ENCODE measurements around the gene AK1. TPM values are rescaled to one million over a fixed set of nuclear protein-coding genes. Genes with fewer than 3 reads are reported as not detected.

The AK1 gene
- total RNA-seq, 3 donors from 2014 or later = 66.7 to 157 (median 106) TPM

GRCh38 chr9:127867356-127868277, 9.9 kb downstream of the AK1 start:
- TF ChIP-seq, protein P1, sequence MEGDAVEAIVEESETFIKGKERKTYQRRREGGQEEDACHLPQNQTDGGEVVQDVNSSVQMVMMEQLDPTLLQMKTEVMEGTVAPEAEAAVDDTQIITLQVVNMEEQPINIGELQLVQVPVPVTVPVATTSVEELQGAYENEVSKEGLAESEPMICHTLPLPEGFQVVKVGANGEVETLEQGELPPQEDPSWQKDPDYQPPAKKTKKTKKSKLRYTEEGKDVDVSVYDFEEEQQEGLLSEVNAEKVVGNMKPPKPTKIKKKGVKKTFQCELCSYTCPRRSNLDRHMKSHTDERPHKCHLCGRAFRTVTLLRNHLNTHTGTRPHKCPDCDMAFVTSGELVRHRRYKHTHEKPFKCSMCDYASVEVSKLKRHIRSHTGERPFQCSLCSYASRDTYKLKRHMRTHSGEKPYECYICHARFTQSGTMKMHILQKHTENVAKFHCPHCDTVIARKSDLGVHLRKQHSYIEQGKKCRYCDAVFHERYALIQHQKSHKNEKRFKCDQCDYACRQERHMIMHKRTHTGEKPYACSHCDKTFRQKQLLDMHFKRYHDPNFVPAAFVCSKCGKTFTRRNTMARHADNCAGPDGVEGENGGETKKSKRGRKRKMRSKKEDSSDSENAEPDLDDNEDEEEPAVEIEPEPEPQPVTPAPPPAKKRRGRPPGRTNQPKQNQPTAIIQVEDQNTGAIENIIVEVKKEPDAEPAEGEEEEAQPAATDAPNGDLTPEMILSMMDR (IDR thresholded peaks at IDR 0.05) = no peak
- intact Hi-C loops (cut with DNase I, micrococcal nuclease) = no loop called here
- DNase-seq = no peak

DNA sequence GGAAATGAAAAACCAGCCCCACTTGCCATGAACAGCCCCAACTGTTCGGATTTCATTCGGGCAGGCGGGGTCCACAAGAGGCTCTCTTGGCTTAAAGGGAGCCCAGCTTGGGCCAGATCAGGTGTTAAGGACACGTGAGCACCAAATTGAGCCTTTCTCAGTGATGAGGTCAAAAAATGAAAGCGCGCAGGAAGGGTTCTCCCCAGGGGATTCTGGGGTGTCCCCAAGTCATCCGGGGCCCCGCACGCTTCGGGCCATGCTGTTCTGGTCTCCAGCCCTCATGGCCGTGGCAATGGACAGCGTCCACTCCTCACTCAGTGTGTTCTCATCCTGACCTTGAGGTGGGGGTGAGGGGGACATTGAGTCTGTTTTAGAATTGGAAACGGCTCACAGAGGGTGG, 10.9 kb downstream of the AK1 start:
- H3K4me1 ChIP-seq (ENCODE audit: low read depth) = peaks cover 4% of the 10 kb centered on the region
- TF ChIP-seq, protein P1 (IDR thresholded peaks at IDR 0.05) = no peak
- H3K4me3 ChIP-seq = no peak overlapping the region
- H3K9me3 ChIP-seq = no peaks in the 10 kb centered on the region
- ATAC-seq (no peak), DNase-seq (no peak)
- intact Hi-C loops (cut with DNase I, micrococcal nuclease) = no loop called here
- no peaks in the 10 kb centered on the region for H3K36me3 ChIP-seq (ENCODE audit: low read depth)

More at GRCh38 chr9:127867356-127868277, 9.9 kb downstream of the AK1 start:
- H3K4me3 ChIP-seq = no peak overlapping the region
- H3K36me3 ChIP-seq (ENCODE audit: low read depth) = no peaks in the 10 kb centered on the region
- no peak for ATAC-seq
- no peaks in the 10 kb centered on the region for H3K9me3 ChIP-seq
- peaks cover 4% of the 10 kb centered on the region for H3K4me1 ChIP-seq (ENCODE audit: low read depth)

DNA sequence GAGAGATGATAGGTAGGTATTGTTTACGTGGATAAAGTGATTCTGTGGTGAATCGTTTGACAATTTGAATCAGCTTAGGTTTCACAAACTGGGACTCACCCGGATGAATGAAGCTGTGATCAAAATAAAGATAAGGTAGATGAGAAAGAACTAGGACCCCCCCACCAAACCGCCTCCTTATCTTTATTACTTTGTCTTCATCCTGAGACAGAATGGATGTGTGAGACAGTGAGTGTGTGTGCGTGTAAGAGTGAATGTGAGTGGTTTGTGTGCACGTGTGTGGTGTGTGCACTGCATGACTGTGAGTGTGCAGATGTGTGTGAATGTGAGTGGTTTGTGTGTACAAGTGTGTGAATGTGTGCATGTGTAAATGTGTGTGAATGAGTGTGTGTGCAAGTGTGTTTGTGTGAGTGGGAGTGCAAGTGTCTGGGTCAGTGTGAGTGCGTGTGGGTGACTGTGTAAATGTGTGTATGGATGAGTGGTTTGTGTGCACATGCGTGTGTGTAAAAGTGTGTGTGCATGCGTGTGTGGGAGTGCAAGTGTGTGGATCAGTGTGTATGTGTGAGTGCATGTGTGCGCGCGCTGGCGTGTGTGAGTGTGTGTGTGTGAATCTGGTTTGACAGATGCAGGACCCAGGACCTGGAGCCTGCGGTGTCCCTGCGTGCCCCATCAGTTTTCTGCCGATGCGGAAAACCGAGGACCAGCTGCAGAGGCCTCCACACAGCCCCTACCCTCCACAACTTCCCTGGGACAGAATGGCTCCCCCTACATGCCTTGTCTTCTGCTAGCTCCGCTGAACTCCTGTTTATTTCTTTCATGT, 11.6 kb downstream of the AK1 start:
- Histone ChIP-seq H3K36me3 (ENCODE audit: low read depth) (no peaks in the 10 kb centered on the region), H3K9me3 (no peaks in the 10 kb centered on the region), H3K4me1 (ENCODE audit: low read depth) (peaks cover 4% of the 10 kb centered on the region), H3K4me3 (no peak overlapping the region)
- TF ChIP-seq, protein P1 (IDR thresholded peaks at IDR 0.05) = no peak
- intact Hi-C loops (cut with DNase I, micrococcal nuclease) = no loop called here
- ATAC-seq (no peak), DNase-seq (no peak)

DNA sequence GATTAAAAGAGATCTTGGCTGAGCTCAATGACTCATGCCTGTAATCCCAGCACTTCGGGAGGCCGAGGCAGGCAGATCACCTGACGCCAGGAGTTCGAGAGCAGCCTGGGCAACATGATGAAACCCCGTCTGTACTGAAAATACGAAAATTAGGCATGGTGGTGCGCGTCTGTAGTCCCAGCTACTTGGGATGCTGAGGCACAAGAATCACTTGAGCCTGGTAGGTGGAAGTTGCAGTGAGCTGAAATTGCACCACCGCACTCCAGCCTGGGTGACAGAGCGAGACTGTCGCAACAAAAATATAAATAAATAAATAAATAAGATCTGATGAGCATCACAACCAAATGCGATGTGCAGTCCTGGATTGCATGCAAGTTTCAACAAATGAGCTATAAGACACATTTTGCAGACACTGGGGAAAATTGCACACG, 14.3 kb downstream of the AK1 start:
- Histone ChIP-seq H3K4me1 (ENCODE audit: low read depth) (no peaks in the 10 kb centered on the region), H3K36me3 (ENCODE audit: low read depth) (no peaks in the 10 kb centered on the region), H3K9me3 (no peaks in the 10 kb centered on the region), H3K4me3 (no peak overlapping the region)
- TF ChIP-seq, protein P1 (IDR thresholded peaks at IDR 0.05) = no peak
- no peak for DNase-seq
- intact Hi-C loops (cut with DNase I, micrococcal nuclease) = no loop called here
- ATAC-seq = no peak

GRCh38 chr9:127862075-127863011, 15.1 kb downstream of the AK1 start:
- intact Hi-C loops (cut with DNase I, micrococcal nuclease) = no loop called here
- no peaks in the 10 kb centered on the region for H3K36me3 ChIP-seq (ENCODE audit: low read depth)
- no peaks in the 10 kb centered on the region for H3K9me3 ChIP-seq
- H3K4me1 ChIP-seq (ENCODE audit: low read depth) = no peaks in the 10 kb centered on the region
- peak; percentile 78 for ATAC-seq
- peak; percentile 72 to 92 (median 79) for DNase-seq
- TF ChIP-seq, protein P1 (IDR thresholded peaks at IDR 0.05) = no peak
- H3K4me3 ChIP-seq = no peak overlapping the region
